GM19328 (cell line): Measurements from ENCODE around the gene DDX10.

ENCODE experiments used
- ATAC-seq: cut with Tn5 transposase; IDR thresholded peaks from one replicate; pipeline ENCODE4 v1.9.1; 2021; ENCODE audit warnings: mild to moderate bottlenecking, moderate library complexity; ENCODE audit not compliant: unreplicated experiment

The DDX10 gene

GRCh38 chr11:108654994-108655631, 9.8 kb upstream of the DDX10 start:
- no peak for ATAC-seq

DNA sequence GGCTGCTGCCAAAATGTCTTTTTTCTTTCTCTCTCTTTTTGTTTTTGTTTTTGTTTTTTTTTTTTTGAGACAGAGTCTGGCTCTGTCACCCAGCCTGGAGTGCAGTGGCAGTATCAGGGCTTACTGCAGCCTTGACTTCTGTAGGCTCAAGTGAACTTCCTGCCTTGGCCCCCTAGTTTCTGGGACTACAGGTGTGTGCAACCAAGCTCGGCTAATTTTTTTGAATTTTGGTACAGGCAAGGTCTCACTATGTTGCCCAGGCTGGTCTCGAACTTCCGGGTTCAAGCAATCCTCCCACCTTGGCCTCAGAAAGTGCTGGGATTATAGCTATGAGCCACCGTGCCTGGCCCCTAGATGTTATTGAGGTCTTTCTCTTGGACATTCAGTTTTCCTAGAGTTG, 2.2 kb upstream of the DDX10 start:
- ATAC-seq, result no peak

- ATAC-seq, result no peak
These were observed 1.6 kb upstream of the DDX10 start for GRCh38 chr11:108663154-108663877.

GRCh38 chr11:108666373-108666772, 1.5 kb downstream of the DDX10 start:
- ATAC-seq, result no peak

- no peak for ATAC-seq
These were observed 4.4 kb downstream of the DDX10 start for GRCh38 chr11:108669286-108669685.

- no peak for ATAC-seq
These were observed 4.8 kb downstream of the DDX10 start for GRCh38 chr11:108669711-108670110.

DNA sequence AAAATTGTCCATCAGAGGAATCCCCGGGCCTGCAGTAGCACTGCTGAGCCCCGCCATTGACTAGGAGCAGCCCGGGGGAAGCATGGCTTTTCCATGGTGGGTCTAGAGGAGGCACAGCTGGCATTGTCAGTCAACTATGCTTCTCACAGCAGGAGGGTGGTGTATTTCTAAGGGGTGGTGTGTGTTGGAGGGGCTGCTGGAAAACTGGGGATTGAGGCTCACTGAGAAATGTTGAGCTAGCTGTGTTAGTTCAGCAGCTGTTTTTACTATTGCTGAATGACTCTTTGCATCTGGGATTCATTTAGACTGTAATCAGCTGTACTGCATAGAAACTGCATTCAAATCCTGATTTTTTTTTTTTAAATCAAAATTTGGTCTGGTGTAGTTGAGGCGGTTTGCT, 5.6 kb downstream of the DDX10 start:
- ATAC-seq, result no peak

- no peak for ATAC-seq
These were observed 7.2 kb downstream of the DDX10 start for GRCh38 chr11:108672113-108672512.

DNA sequence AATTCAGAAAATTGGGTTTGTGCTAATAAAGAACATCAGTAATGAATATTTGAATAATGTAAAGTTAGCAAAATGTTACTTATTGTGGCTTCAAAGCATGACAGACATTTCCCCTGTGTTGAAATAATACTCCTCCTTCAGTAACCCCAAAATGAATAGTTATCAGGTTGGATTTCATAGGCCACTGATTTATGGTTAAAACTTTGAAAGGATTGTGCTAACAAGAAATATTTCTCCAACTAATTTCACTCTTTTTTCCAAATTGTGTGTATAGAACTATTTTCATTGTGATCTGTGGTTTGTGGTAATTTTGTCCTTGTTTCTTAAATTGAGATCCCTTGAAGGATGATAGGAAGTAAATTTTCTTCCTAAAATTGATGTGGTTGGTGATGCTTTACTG, 7.9 kb downstream of the DDX10 start:
- ATAC-seq, result no peak

DNA sequence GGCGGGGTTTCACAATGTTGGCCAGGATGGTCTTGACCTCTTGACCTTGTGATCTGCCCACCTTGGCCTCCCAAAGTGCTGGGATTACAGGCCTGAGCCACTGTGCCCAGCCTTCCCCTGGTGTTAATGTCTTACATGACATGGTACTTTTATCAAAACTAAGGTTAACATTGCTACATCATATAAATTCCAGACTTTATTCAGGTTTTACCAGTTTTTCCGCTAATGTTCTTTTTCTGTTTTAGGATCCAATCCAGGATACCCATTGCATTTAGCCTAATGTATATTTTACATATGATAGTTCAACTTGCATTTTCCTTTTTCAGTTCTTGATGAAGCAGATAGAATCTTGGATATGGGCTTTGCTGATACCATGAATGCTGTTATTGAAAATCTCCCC, 14.2 kb downstream of the DDX10 start:
- ATAC-seq, result no peak

DNA sequence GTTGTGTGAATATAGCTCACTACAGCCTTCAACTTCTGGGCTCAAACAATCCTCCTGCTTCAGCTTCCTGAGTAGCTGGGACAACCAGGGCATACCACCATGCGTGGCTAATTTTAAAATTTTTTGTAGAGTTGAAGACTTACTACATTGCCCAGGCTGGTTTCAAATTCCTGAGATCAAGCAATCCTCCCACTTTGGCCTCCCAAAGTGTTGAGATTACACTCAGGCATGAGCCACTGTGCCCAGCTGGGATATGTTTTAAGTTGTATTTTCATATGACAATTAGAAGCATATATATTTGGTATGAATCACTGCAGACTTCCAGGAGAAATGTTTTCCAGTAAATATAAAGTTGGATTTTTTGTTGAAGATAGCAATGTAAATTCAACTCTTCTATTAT, 15.4 kb downstream of the DDX10 start:
- ATAC-seq, result no peak

GRCh38 chr11:108685419-108686130, 20.7 kb downstream of the DDX10 start:
- no peak for ATAC-seq

GRCh38 chr11:108693852-108694251, 29.0 kb downstream of the DDX10 start:
- ATAC-seq, result no peak

DNA sequence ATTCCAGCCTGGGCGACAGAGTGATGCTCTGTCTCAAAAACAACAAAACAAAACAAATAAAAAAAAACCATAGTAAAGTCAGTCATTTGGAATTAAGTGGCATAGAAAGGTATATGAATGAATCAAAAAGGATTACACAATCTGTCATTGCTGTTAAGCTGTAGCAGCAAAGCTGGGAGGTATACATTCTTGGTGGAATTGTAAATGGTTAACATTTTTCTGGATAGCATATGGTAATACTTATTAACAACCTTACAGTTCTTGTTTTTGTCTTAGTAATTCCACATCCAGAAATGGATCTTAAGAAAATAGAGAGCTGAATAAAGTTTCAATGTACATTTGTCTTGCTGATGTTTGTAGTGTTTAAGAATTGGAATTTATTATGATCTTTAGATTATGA, 30.0 kb downstream of the DDX10 start:
- no peak for ATAC-seq

- ATAC-seq, result peak; percentile 84
These were observed 33.1 kb downstream of the DDX10 start for GRCh38 chr11:108697872-108698473.

DNA sequence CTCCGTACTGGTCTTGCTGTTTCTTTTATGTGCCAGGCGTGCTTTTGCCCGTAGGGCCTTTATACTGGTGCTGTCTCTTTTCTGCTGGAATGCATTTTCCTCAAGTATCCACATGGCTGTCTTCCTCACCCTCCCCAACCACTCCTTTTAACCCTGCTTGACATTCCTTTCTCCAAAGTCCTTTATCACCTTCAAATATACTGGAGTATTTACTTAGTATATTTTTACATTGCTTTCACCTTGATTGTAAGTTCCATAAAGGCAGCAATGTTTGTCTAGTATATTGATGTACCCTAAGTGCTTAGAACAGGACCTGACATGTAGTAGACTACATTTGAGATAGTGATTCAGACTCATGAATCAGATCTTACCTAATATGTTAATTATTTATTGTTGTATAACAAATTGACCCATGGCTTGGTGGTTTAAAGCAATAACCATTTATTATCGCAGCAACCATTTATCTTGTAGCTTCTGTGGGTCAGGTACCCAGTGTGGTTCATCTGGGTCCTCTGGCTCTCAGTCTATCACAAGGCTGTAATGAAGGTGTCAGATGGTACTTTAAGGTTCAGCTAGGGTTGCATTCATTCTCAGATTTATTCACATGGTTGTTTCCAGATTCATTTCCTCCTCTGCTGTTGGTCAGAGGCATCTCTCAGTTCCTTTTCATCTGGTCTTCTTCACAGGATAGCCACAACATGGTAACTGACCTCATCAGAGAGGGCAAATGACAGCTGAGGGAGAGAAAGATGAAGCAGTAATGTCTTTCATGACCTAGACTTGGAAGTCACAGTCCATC, 34.2 kb downstream of the DDX10 start:
- no peak for ATAC-seq

- no peak for ATAC-seq
These were observed 39.0 kb downstream of the DDX10 start for GRCh38 chr11:108703916-108704315.

DNA sequence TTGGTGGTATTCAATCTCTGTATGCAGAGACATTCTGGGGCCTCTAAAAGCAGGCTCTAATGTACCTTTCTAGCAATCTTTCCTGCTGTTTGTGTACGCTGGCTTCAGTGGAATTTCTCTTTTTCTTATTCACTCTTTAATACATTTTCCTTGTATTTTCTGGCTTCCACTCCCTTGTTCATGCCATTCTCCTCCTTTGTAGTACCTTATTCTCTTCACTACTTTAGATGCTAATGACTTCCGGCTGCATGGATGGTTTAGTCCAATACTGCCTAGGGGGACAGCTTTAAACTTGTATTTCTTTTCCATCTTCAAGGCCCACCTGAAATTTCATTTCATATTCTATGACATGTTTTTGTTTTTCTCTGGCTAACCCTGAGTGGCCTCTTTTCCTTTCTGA, 40.2 kb downstream of the DDX10 start:
- ATAC-seq, result no peak

GRCh38 chr11:108708173-108708572, 43.3 kb downstream of the DDX10 start:
- ATAC-seq, result no peak

GRCh38 chr11:108709741-108710140, 44.9 kb downstream of the DDX10 start:
- ATAC-seq, result no peak
